ENCODE measurements around the gene NOX5.

DNA sequence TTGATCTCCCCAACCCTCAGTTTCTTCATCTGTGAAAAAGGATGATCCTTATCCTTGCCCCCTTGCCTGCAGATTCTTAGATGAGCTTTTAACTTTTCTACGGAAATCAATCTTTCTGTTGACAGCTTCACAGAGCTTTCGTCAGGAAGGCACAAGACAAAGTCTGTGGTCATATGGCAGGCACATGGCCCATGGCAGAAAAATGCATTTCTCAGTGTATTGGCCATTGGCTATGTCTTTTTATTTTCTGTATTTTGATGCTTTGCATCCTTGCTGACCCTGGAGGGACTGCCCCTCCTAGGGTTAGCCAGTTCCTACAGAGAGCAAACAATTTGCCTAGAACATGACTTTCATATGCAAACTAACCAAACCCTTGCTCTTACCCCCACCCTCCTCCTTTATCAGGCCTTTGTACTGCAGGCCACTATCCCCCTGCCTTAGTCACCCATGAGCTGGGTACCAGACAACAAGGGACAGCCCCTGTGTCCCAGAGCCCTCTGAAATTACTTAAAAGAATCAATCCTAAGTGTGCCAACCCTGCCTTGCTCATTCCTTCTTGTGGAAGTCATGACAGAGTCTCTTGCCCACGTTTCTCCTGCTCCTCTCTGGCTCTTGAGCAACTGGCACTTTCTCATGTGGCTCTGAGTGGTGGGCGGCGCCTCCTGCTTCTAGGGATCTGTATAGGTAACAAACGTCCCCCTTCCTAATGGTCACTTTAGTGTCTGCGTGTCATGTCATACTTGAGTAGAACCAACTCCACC is 24.1 kb upstream of the NOX5 start:
- TF ChIP-seq BHLHE40 (IDR thresholded peaks at IDR 0.05; ENCODE audit: borderline replicate concordance) = no peak
- TF ChIP-seq L3MBTL2 (conservative IDR thresholded peaks at IDR 0.05) = no peak
- TF ChIP-seq FOXA1 (IDR thresholded peaks at IDR 0.05) = no peak
- no peak for TF ChIP-seq TARDBP (IDR thresholded peaks at IDR 0.05)
- TF ChIP-seq HDGF (IDR thresholded peaks at IDR 0.05; ENCODE audit: borderline replicate concordance) = no peak
- no peak for TF ChIP-seq SP1 (IDR thresholded peaks at IDR 0.05)
- no peak for TF ChIP-seq CTBP1 (IDR thresholded peaks at IDR 0.05; ENCODE audit: borderline replicate concordance)
- no peak for TF ChIP-seq FOXM1 (IDR thresholded peaks at IDR 0.05; ENCODE audit: borderline replicate concordance)
- TF ChIP-seq SUZ12 (IDR thresholded peaks at IDR 0.05) = no peak
- TF ChIP-seq NFRKB (IDR thresholded peaks at IDR 0.05) = no peak
- no peak for TF ChIP-seq ZNF384 (IDR thresholded peaks at IDR 0.05)
- no peak for TF ChIP-seq ARNT (IDR thresholded peaks at IDR 0.05)

All from HEK293T (cell line).